ENCODE data around the gene CDYL. TPM values are rescaled to one million over a fixed set of nuclear protein-coding genes. Genes with fewer than 3 reads are reported as not detected.

Gene CDYL
- total RNA-seq, 4 donors from 2014 or later: 24.1 to 24.8 (median 24.5) TPM

DNA sequence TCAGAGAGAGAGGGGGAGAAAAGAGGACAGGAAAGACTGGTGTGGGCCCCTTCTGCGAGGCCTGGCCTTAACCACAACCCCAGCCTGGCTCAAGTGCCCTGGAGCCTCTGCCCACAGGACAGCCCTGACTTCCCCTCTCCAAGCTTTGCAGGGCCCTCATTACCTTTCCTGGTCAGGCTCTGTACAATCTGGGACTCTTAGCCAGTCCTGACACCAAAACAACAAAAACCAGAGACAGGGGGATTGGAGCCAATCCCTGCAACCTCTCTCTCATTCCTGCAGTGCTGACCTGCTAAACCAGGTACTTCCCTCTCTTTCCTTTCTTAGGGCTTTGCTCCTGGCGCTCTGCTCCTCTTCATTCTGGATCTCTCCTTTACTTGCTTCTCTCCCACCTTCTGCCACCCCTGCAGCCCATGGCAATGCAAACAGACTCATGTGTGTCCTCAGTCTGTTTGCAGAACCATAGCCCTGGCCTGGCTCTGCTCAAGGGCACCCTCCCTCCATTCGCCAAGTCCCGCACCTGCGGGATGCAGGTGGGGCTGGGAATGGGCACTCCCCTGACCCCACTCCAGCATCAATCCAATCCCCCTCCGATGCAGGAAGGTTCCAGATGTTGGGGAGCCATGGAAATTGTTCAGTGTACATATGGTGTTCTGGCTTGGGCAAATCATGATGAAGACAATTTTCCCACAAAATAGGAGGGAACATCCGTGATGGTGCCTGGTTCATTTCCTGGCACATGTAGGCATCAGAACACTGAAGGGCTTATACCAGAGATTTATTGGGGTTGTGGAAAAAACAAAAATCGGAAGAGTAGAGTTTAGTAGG is 189.6 kb downstream of the CDYL start:
- Histone ChIP-seq H3K36me3 (no peaks in the 10 kb centered on the region), H3K4me3 (no peak overlapping the region), H3K4me1 (peaks cover 12 to 14% of the 10 kb centered on the region in 2 donors), H3K27ac (no peak overlapping the region), H3K27me3 (no peaks in the 10 kb centered on the region), H3K9me3 (no peaks in the 10 kb centered on the region)
- ATAC-seq (no peak), DNase-seq (no peak)
- TF ChIP-seq, protein P1, sequence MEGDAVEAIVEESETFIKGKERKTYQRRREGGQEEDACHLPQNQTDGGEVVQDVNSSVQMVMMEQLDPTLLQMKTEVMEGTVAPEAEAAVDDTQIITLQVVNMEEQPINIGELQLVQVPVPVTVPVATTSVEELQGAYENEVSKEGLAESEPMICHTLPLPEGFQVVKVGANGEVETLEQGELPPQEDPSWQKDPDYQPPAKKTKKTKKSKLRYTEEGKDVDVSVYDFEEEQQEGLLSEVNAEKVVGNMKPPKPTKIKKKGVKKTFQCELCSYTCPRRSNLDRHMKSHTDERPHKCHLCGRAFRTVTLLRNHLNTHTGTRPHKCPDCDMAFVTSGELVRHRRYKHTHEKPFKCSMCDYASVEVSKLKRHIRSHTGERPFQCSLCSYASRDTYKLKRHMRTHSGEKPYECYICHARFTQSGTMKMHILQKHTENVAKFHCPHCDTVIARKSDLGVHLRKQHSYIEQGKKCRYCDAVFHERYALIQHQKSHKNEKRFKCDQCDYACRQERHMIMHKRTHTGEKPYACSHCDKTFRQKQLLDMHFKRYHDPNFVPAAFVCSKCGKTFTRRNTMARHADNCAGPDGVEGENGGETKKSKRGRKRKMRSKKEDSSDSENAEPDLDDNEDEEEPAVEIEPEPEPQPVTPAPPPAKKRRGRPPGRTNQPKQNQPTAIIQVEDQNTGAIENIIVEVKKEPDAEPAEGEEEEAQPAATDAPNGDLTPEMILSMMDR (IDR thresholded peaks at IDR 0.05 in 4 of 5, conservative IDR thresholded peaks at IDR 0.05 in 1 of 5): no peak
- TF ChIP-seq POLR2A (IDR thresholded peaks at IDR 0.05): no peak
- in situ Hi-C loops (cut with MboI; ENCODE audit: low sequenced_read_pairs in 4 of 4): no loop called here
- intact Hi-C loops (cut with DNase I; ENCODE audit: low total_unique reads): no loop called here

GRCh38 chr6:4967301-4968030 is 191.3 kb downstream of the CDYL start:
- TF ChIP-seq, protein P1 (IDR thresholded peaks at IDR 0.05 in 4 of 5, conservative IDR thresholded peaks at IDR 0.05 in 1 of 5): no peak
- no peak for TF ChIP-seq POLR2A (IDR thresholded peaks at IDR 0.05)
- ATAC-seq (no peak), DNase-seq (no peak)
- Histone ChIP-seq H3K27ac (no peak overlapping the region), H3K36me3 (no peaks in the 10 kb centered on the region), H3K4me1 (peaks cover 12 to 14% of the 10 kb centered on the region in 2 donors), H3K4me3 (no peak overlapping the region), H3K9me3 (no peaks in the 10 kb centered on the region), H3K27me3 (no peaks in the 10 kb centered on the region)
- in situ Hi-C loops (cut with MboI; ENCODE audit: low sequenced_read_pairs in 4 of 4): no loop called here
- intact Hi-C loops (cut with DNase I; ENCODE audit: low total_unique reads): no loop called here

GRCh38 chr6:4969609-4970285 is 193.5 kb downstream of the CDYL start:
- peak in 1 of 2 donors; percentile 17 for ATAC-seq
- no peak for TF ChIP-seq POLR2A (IDR thresholded peaks at IDR 0.05)
- TF ChIP-seq, protein P1 (IDR thresholded peaks at IDR 0.05 in 4 of 5, conservative IDR thresholded peaks at IDR 0.05 in 1 of 5): no peak

GRCh38 chr6:4970739-4971395 is 194.7 kb downstream of the CDYL start:
- TF ChIP-seq, protein P1 (IDR thresholded peaks at IDR 0.05 in 4 of 5, conservative IDR thresholded peaks at IDR 0.05 in 1 of 5): no peak
- no peak for TF ChIP-seq POLR2A (IDR thresholded peaks at IDR 0.05)
- H3K27me3 ChIP-seq: no peaks in the 10 kb centered on the region
- in situ Hi-C loops (cut with MboI; ENCODE audit: low sequenced_read_pairs in 4 of 4) (no loop called here), intact Hi-C loops (cut with DNase I; ENCODE audit: low total_unique reads) (no loop called here)
- peaks cover 24 to 33% of the 10 kb centered on the region in 2 donors for H3K4me1 ChIP-seq
- no peaks in the 10 kb centered on the region for H3K9me3 ChIP-seq
- H3K36me3 ChIP-seq: no peaks in the 10 kb centered on the region
- DNase-seq: no peak
- ATAC-seq: no peak
- H3K4me3 ChIP-seq: no peak overlapping the region
- no peak overlapping the region for H3K27ac ChIP-seq

More at GRCh38 chr6:4969609-4970285, 193.5 kb downstream of the CDYL start:
- Histone ChIP-seq H3K9me3 (no peaks in the 10 kb centered on the region), H3K4me1 (peaks cover 23 to 32% of the 10 kb centered on the region in 2 donors), H3K27ac (peak overlapping the region in 1 of 4 donors; percentile 2), H3K4me3 (no peak overlapping the region), H3K27me3 (no peaks in the 10 kb centered on the region), H3K36me3 (no peaks in the 10 kb centered on the region)
- DNase-seq: no peak
- intact Hi-C loops (cut with DNase I; ENCODE audit: low total_unique reads) (no loop called here), in situ Hi-C loops (cut with MboI; ENCODE audit: low sequenced_read_pairs in 4 of 4) (no loop called here)

Measured in gastrocnemius medialis (tissue), 4 donors.